HG03066 (cell line): ENCODE data around the gene NEIL3.

ENCODE experiments used
- ATAC-seq: cut with Tn5 transposase; IDR thresholded peaks from one replicate; pipeline ENCODE4 v1.9.1; 2021; ENCODE audit warnings: low read depth; ENCODE audit not compliant: unreplicated experiment

Gene NEIL3

DNA sequence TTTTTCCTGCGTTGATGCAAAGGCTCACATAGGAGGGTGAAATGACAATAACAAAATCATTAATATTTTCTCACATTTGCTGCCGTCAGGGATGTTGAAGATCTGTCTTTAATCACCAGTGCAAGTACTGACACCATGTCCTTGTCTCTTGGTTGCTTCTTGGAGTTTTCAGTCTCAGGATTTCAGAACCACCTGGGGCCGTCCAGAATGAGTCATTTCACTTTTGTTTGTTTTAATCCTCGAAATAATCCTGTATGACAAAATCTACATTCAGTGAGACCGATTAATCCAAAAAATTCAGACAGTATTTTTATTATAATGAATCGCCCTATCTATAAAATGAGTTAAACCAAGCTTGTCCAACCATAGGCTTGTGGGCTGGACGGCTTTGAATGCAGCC, 47.2 kb downstream of the NEIL3 start:
- ATAC-seq = no peak

- no peak for ATAC-seq
Observed at GRCh38 chr4:177367336-177367735, 57.7 kb downstream of the NEIL3 start.

- no peak for ATAC-seq
Observed at GRCh38 chr4:177369372-177369771, 59.7 kb downstream of the NEIL3 start.

DNA sequence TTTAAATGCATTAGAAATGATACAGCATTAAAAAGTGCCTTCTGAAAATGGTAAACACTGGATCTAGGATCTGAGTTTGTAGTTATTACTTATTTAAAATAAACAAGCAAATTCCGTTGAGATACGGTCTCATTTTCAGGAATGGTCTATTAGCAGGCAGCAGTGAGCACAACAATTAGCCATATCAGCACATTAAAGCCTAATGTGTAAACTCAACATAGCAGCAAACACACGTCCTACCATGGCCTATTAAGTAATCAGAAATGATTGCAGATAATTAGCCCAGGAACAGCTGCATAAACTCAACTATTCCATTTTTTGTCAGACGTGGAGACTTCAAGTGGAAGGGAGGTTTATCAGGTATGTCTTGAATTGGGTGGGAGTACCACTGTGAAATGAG, 61.8 kb downstream of the NEIL3 start:
- ATAC-seq = no peak

DNA sequence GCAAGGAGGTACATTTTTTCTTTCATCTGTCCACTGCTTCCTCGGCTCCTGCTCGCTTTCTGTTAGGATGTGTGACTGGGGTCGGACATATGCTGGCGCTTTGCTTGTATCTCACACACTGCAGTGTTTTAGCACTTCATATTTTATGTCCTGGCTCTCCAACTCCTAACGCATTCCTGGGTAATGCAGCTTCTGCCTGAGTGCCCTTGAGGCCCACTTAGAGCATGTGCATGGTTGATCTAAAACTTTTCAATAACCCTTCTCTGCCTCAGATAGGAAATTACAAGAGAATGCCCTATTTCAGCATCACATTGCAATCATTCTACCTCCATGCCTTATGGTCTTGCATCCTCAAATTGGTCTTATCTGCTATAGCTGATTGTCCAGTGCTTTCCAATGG, 65.3 kb downstream of the NEIL3 start:
- ATAC-seq = no peak

GRCh38 chr4:177375372-177375771, 65.7 kb downstream of the NEIL3 start:
- ATAC-seq = no peak

- no peak for ATAC-seq
Observed at GRCh38 chr4:177376024-177376423, 66.3 kb downstream of the NEIL3 start.

GRCh38 chr4:177380730-177381287, 71.1 kb downstream of the NEIL3 start:
- no peak for ATAC-seq

DNA sequence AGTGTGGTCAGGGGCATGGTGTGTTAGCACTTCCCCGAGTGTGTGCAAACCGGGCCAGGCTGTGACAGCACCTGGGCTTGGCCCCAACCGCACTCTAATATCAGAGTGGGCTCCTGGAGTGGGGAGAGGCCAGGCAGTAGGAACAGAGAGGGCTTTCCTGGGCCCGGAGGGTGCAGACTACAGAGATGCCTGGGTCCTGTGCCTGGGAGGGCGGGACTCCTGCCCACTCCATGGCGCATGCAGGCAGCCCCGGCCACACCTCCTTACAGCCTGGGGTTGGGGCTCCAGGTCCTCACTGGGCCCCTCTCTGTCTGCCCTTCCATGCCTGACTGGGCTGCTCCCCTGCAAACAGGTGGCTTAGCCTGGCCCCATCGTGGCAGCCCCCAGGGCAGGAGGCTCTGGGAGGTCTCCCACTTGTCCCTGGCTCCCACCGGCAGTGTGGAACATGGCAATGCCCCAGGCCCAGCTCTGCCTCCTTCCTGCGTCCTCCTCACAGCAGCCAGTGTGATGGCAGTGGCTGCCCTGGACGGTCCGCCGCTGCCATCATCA, 72.2 kb downstream of the NEIL3 start:
- no peak for ATAC-seq

DNA sequence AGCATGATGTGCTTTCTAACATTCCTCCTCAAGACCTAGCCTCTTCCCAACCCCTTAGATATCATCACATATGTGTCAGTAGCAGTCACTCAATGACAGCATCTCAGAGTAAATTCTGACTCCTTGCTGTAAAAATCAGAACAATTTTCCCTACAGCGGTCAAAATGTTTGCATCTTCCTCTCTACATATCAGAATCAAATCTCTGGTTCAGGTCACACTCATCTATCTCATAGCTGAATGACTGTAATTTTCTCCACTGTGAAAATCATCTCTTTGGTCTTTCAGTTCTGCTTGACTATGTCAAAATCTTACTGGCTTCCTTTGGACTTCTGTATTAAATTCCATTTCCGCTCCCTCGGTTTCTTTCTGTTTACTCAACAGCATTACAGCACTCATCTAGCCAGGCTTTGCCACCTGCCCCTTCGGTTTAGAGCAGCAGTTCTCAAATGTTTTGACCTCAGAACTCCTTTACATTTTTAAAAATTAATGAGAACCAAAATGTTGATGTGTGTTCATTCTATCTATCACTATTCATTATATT, 75.3 kb downstream of the NEIL3 start:
- no peak for ATAC-seq

- ATAC-seq = no peak
Observed at GRCh38 chr4:177385576-177386277, 76.1 kb downstream of the NEIL3 start.

- ATAC-seq = no peak
Observed at GRCh38 chr4:177386278-177386815, 76.7 kb downstream of the NEIL3 start.

DNA sequence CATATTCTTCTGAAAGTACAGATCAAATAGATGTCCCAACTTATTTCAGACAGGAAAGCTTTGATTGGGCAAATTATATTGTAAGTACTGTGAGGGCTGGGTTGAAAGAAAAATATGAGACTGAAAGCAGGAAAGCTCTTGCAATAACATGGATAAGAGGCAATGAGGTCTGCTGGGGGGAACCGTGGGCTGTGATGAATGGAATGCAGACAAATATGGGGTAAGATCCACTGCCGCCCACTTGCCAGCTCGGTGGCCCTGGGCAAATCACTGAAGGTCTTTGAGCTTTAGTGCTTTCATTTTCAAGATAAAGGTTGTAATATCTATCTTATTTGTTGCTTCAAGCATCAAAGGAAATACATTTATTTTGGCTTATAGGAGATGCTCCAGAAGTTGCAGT, 81.6 kb downstream of the NEIL3 start:
- no peak for ATAC-seq

- ATAC-seq = no peak
Observed at GRCh38 chr4:177391953-177392352, 82.3 kb downstream of the NEIL3 start.

- no peak for ATAC-seq
Observed at GRCh38 chr4:177393236-177393635, 83.6 kb downstream of the NEIL3 start.

DNA sequence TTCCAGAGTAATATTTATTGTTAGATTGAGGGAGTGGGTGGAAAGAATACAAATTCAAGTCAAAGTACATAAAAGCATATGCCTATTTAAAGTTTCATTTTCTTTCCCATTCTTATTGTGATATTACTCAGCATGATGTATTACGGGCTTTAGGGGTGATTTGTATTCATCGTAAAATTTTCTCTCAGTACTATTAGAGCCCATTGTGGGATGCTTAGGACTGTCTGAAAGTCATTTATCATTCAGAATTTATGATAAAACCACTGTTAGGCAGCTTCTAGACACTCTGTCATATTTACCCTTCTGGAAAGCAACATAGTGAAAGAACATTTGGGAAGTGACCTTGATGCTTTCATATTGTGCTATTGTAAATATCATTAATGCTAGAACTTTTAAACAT, 86.7 kb downstream of the NEIL3 start:
- no peak for ATAC-seq

DNA sequence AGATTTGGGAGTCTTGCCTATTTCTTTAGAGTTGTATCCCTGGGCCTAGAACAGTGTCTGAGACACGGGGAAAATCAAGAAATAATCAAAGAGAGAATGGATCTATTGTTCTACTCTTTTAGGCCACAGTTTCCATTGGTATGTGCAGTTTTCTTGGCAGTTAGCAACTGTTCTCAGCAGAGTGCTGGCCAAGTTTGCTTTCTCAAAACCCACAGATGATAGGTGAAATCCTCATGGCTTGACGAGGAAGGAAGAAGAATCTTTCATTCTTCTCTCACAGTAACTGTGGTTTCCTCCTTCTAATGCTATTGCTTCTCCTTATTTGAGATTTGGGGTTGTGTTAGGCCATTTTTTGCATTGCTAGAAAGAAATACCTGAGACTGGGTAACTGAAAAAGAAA, 90.4 kb downstream of the NEIL3 start:
- no peak for ATAC-seq

DNA sequence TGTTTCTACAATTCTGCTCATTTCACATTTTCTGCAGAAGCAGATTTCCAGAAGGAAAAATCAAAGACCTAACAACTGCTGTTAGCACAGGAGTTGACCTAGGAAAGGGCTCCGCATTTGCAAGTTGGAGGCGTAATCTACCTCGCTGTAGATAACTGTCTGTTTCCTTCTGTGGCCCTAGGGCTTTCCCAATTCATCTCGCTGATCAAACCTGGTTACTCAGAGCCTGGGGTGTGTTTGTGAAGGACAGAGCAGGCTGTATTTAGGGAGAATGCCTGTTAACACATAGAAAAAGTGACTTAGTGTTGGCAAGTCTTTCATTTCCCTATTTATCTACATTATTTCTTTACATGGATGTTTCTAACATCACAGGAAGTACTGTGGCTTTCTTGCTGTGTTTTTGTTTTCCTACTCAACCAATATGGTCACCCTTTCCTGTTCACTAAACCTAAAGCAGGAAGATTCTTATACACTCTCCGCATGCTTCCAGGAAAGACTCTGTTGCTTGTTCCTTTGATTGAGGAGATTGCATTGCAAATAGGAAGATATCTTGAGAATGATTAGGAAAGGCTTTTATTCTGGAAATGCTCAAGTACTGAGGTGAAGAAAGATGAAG, 92.1 kb downstream of the NEIL3 start:
- no peak for ATAC-seq

DNA sequence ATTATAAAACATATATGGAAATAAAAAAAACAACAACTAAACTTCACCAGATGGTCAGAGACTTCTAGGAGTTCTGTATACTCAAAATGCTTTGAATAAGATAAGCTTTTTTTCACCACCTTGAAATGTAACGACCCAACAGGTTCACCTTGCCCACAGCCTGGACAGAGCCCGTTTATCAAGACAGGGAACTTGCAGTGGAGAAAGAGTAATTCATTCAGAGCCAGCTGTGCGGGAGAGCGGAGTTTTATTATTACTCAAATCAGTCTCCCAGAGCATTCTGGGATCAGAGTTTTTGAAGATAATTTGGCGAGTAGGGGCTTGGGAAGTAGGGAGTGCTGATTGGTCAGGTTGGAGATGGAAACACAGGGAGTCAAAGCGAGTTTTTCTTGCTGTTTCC, 94.1 kb downstream of the NEIL3 start:
- ATAC-seq = no peak

- ATAC-seq = no peak
Observed at GRCh38 chr4:177404342-177404741, 94.7 kb downstream of the NEIL3 start.

- no peak for ATAC-seq
Observed at GRCh38 chr4:177404986-177405385, 95.3 kb downstream of the NEIL3 start.
